Subcutaneous abdominal adipose tissue (tissue), 5 donors: ENCODE results near the gene DIP2C.
"Not testable (repeated sequence)": the region's sequence is repeated elsewhere in the genome, so short reads cannot be mapped to it uniquely, and the experiment has no call there.

Source experiments
- H3K27ac ChIP-seq: one replicate; pipeline ENCODE4 v1.7.0; 2013; ENCODE audit warnings: low read depth, mild to moderate bottlenecking, inconsistent platforms, low read length, moderate library complexity
- H3K27me3 ChIP-seq, 5 donors: one replicate each; pipeline ENCODE4 v1.7.0; 2013; ENCODE audit warnings: low read length in 5 of 5, inconsistent platforms in 1 of 5; ENCODE audit not compliant: control insufficient read depth in 5 of 5, insufficient read depth in 4 of 5
- H3K36me3 ChIP-seq, 5 donors: one replicate each; pipeline ENCODE4 v1.7.0; 2013; ENCODE audit warnings: low read length in 5 of 5; ENCODE audit not compliant: control insufficient read depth in 5 of 5, insufficient read depth in 5 of 5
- H3K4me1 ChIP-seq, 5 donors: one replicate each; pipeline ENCODE4 v1.7.0; 2013; ENCODE audit warnings: low read length in 5 of 5, mild to moderate bottlenecking in 3 of 5, moderate library complexity in 1 of 5; ENCODE audit not compliant: control insufficient read depth in 5 of 5, insufficient read depth in 5 of 5
- H3K4me3 ChIP-seq, 5 donors: one replicate each; pipeline ENCODE4 v1.7.0; 2013; ENCODE audit warnings: low read length in 5 of 5, low read depth in 1 of 5
- H3K9ac ChIP-seq, 5 donors: one replicate each; pipeline ENCODE4 v1.7.0; 2013; ENCODE audit warnings: low read length in 5 of 5, mild to moderate bottlenecking in 4 of 5, moderate library complexity in 3 of 5
- H3K9me3 ChIP-seq, 5 donors: one replicate each; pipeline ENCODE4 v1.7.0; 2013; ENCODE audit warnings: low read length in 5 of 5; ENCODE audit not compliant: control insufficient read depth in 5 of 5
- donor health status: healthy.
- donor health status: healthy.
- donor health status: healthy.
- donor health status: healthy.
- donor health status: healthy.

Gene DIP2C

GRCh38 chr10:647019-647418 is 42.4 kb downstream of the DIP2C start:
- not testable (repeated sequence) for H3K27ac ChIP-seq

GRCh38 chr10:646118-646524 is 43.3 kb downstream of the DIP2C start:
- no peaks in the 10 kb centered on the region for H3K27me3 ChIP-seq
- H3K9ac ChIP-seq = no peak overlapping the region
- peaks cover 0 to 3% (median 0%) of the 10 kb centered on the region in 5 donors for H3K36me3 ChIP-seq

More at GRCh38 chr10:647019-647418, 42.4 kb downstream of the DIP2C start:
- H3K4me3 ChIP-seq, H3K27me3 ChIP-seq, H3K36me3 ChIP-seq, H3K9ac ChIP-seq: not testable (repeated sequence)
- Histone ChIP-seq H3K4me1 (peaks cover 8 to 29% (median 21%) of the 10 kb centered on the region in 5 donors), H3K9me3 (peaks cover 3 to 16% (median 10%) of the 10 kb centered on the region in 5 donors)

GRCh38 chr10:644943-645334 is 44.5 kb downstream of the DIP2C start:
- Histone ChIP-seq H3K27ac (no peak overlapping the region), H3K9me3 (peaks cover 3 to 16% (median 10%) of the 10 kb centered on the region in 5 donors), H3K36me3 (peaks cover 0 to 3% (median 0%) of the 10 kb centered on the region in 5 donors), H3K9ac (no peak overlapping the region), H3K4me1 (peaks cover 4 to 14% (median 8%) of the 10 kb centered on the region in 5 donors), H3K27me3 (no peaks in the 10 kb centered on the region), H3K4me3 (peak overlapping the region in 1 of 5 donors; percentile 7)

More at GRCh38 chr10:646118-646524, 43.3 kb downstream of the DIP2C start:
- no peak overlapping the region for H3K27ac ChIP-seq
- peaks cover 8 to 25% (median 20%) of the 10 kb centered on the region in 5 donors for H3K4me1 ChIP-seq
- no peak overlapping the region for H3K4me3 ChIP-seq
- peaks cover 3 to 16% (median 10%) of the 10 kb centered on the region in 5 donors for H3K9me3 ChIP-seq

- peaks cover 0 to 3% (median 0%) of the 10 kb centered on the region in 5 donors for H3K36me3 ChIP-seq
- no peak overlapping the region for H3K27ac ChIP-seq
- no peak overlapping the region for H3K9ac ChIP-seq
- peaks cover 0 to 8% (median 2%) of the 10 kb centered on the region in 5 donors for H3K4me1 ChIP-seq
- H3K9me3 ChIP-seq = peaks cover 3 to 16% (median 10%) of the 10 kb centered on the region in 5 donors
- no peak overlapping the region for H3K4me3 ChIP-seq
- no peaks in the 10 kb centered on the region for H3K27me3 ChIP-seq
Measured at GRCh38 chr10:644076-644942, 45.2 kb downstream of the DIP2C start.

GRCh38 chr10:642186-642890 is 47.1 kb downstream of the DIP2C start:
- no peak overlapping the region for H3K27ac ChIP-seq
- H3K4me3 ChIP-seq = no peak overlapping the region
- peaks cover 0 to 4% (median 0%) of the 10 kb centered on the region in 5 donors for H3K4me1 ChIP-seq
- H3K9me3 ChIP-seq = peaks cover 3 to 16% (median 10%) of the 10 kb centered on the region in 5 donors
- H3K36me3 ChIP-seq = peaks cover 0 to 4% (median 0%) of the 10 kb centered on the region in 5 donors
- no peak overlapping the region for H3K9ac ChIP-seq
- H3K27me3 ChIP-seq = no peaks in the 10 kb centered on the region

- H3K27me3 ChIP-seq = no peaks in the 10 kb centered on the region
- H3K9ac ChIP-seq = no peak overlapping the region
- H3K27ac ChIP-seq = no peak overlapping the region
- H3K9me3 ChIP-seq = peaks cover 3 to 16% (median 10%) of the 10 kb centered on the region in 5 donors
- no peak overlapping the region for H3K4me3 ChIP-seq
- peaks cover 0 to 4% (median 0%) of the 10 kb centered on the region in 5 donors for H3K36me3 ChIP-seq
- H3K4me1 ChIP-seq = peaks cover 0 to 6% (median 0%) of the 10 kb centered on the region in 5 donors
Measured at GRCh38 chr10:641149-642010, 48.1 kb downstream of the DIP2C start.

GRCh38 chr10:640673-641045 is 48.8 kb downstream of the DIP2C start:
- Histone ChIP-seq H3K4me1 (peaks cover 0 to 3% (median 0%) of the 10 kb centered on the region in 5 donors), H3K36me3 (peaks cover 0 to 4% (median 0%) of the 10 kb centered on the region in 5 donors), H3K9ac (no peak overlapping the region), H3K27me3 (no peaks in the 10 kb centered on the region), H3K4me3 (no peak overlapping the region), H3K9me3 (peaks cover 3 to 16% (median 10%) of the 10 kb centered on the region in 5 donors), H3K27ac (no peak overlapping the region)

GRCh38 chr10:639751-640672 is 49.5 kb downstream of the DIP2C start:
- Histone ChIP-seq H3K27ac (no peak overlapping the region), H3K9ac (no peak overlapping the region)

More at GRCh38 chr10:639751-640672, 49.5 kb downstream of the DIP2C start:
- H3K4me1 ChIP-seq = peaks cover 0 to 3% (median 0%) of the 10 kb centered on the region in 5 donors
- peaks cover 0 to 4% (median 0%) of the 10 kb centered on the region in 5 donors for H3K36me3 ChIP-seq
- H3K4me3 ChIP-seq = no peak overlapping the region
- no peaks in the 10 kb centered on the region for H3K27me3 ChIP-seq
- peaks cover 3 to 11% (median 8%) of the 10 kb centered on the region in 5 donors for H3K9me3 ChIP-seq
